GM06990 (cell line): ENCODE results near the gene EP400.
"Not testable (repeated sequence)": the region's sequence is repeated elsewhere in the genome, so short reads cannot be mapped to it uniquely, and the experiment has no call there.

Experiments used
- DNase-seq: peaks from one replicate; pipeline ENCODE4 v3.0.0-alpha.2; 2011; ENCODE audit not compliant: insufficient read length; ENCODE audit errors: extremely low read depth
- H3K27me3 ChIP-seq: replicated peaks from 2 replicates; pipeline ENCODE4 v1.6.0; 2011; ENCODE audit warnings: low read length; ENCODE audit not compliant: control insufficient read depth, insufficient read depth
- H3K36me3 ChIP-seq: 2 replicates; pipeline ENCODE4 v1.5.1; 2011; ENCODE audit warnings: low read length; ENCODE audit not compliant: control insufficient read depth, insufficient read depth
- H3K4me3 ChIP-seq: replicated peaks from 2 replicates; pipeline ENCODE4 v1.5.1; 2011; ENCODE audit warnings: low read depth, mild to moderate bottlenecking, control low read depth, low read length
- CTCF ChIP-seq: IDR thresholded peaks from 2 replicates; pipeline ENCODE4 v1.5.1; 2011; ENCODE audit warnings: low read length, control low read depth, mild to moderate bottlenecking, inconsistent platforms; ENCODE audit not compliant: insufficient read depth, poor library complexity, severe bottlenecking

EP400 gene

GRCh38 chr12:131943876-131944275 lies 5.9 kb upstream of the EP400 start:
- Histone ChIP-seq H3K36me3 (peaks cover 23% of the 10 kb centered on the region), H3K4me3 (no peak overlapping the region), H3K27me3 (no peaks in the 10 kb centered on the region)
- no peak for TF ChIP-seq CTCF
- no peak for DNase-seq

- no peak for DNase-seq
- Histone ChIP-seq H3K36me3 (peaks cover 20% of the 10 kb centered on the region), H3K4me3 (no peak overlapping the region), H3K27me3 (no peaks in the 10 kb centered on the region)
- TF ChIP-seq CTCF = no peak
Observed at GRCh38 chr12:131944601-131945251, 5.0 kb upstream of the EP400 start.

GRCh38 chr12:131946757-131947156 lies 3.0 kb upstream of the EP400 start:
- Histone ChIP-seq H3K36me3 (peaks cover 15% of the 10 kb centered on the region), H3K4me3 (no peak overlapping the region), H3K27me3 (no peaks in the 10 kb centered on the region)
- TF ChIP-seq CTCF = no peak
- no peak for DNase-seq

- no peak for TF ChIP-seq CTCF
- no peaks in the 10 kb centered on the region for H3K27me3 ChIP-seq
- H3K4me3 ChIP-seq = no peak overlapping the region
- DNase-seq = no peak
- peaks cover 12% of the 10 kb centered on the region for H3K36me3 ChIP-seq
Observed at GRCh38 chr12:131947482-131948027, 2.2 kb upstream of the EP400 start.

GRCh38 chr12:131948166-131948712 lies 1.5 kb upstream of the EP400 start:
- no peak for TF ChIP-seq CTCF
- Histone ChIP-seq H3K4me3 (no peak overlapping the region), H3K36me3 (peaks cover 8% of the 10 kb centered on the region), H3K27me3 (no peaks in the 10 kb centered on the region)
- DNase-seq = no peak

- not testable (repeated sequence) for H3K36me3 ChIP-seq, DNase-seq, H3K27me3 ChIP-seq
- H3K4me3 ChIP-seq = peak overlapping the region; percentile 64
Observed at GRCh38 chr12:131948713-131949430, 870 bp upstream of the EP400 start.
